Vagina (tissue), 2 donors: ENCODE measurements around the gene PRSS22. TPM values are rescaled to one million over a fixed set of nuclear protein-coding genes. Genes with fewer than 3 reads are reported as not detected.
A peak's percentile ranks its signal among the peaks of the same experiment; 100 is the strongest.

Experiments
- DNase-seq, 2 donors: peaks; one replicate each; pipeline ENCODE4 v3.0.0-alpha.2; 2017; ENCODE audit errors: extremely low spot score in 2 of 2
- H3K27ac ChIP-seq: fragments of 200-600 bp; sonication (generic); one replicate; pipeline ENCODE4 v1.5.1; 2019
- H3K27me3 ChIP-seq: fragments of 200-600 bp; sonication (generic); one replicate; pipeline ENCODE4 v1.5.1; 2019
- H3K36me3 ChIP-seq, 2 donors: fragments of 200-600 bp; sonication (generic); one replicate each; pipeline ENCODE4 v1.5.1; 2017 to 2019
- H3K4me1 ChIP-seq: fragments of 200-600 bp; sonication (generic); one replicate; pipeline ENCODE4 v1.5.1; 2019
- H3K4me3 ChIP-seq, 2 donors: fragments of 200-600 bp; sonication (generic); 1 replicate in 1 of 2; 2 replicates in 1 of 2; pipeline ENCODE4 v1.5.1; 2016 to 2019
- H3K9me3 ChIP-seq: fragments of 200-600 bp; sonication (generic); one replicate; pipeline ENCODE4 v1.5.1; 2019
- CTCF ChIP-seq, 3 experiments: fragments of 450-650 bp in 2 of 3; fragments of 200-600 bp in 1 of 3; sonication (generic) in 1 of 3; IDR thresholded peaks; one replicate each; pipeline ENCODE4 v1.5.1; 2017 to 2019; ENCODE audit warnings: antibody characterized with exemption in 3 of 3, mild to moderate bottlenecking in 2 of 3, moderate library complexity in 2 of 3
- POLR2A ChIP-seq, 2 donors: fragments of 450-650 bp; IDR thresholded peaks; one replicate each; pipeline ENCODE4 v1.6.1; 2017; ENCODE audit warnings: antibody characterized with exemption in 2 of 2, mild to moderate bottlenecking in 2 of 2, moderate library complexity in 2 of 2
- POLR2AphosphoS5 ChIP-seq, 2 donors: sonication (generic); formaldehyde crosslinking; IDR thresholded peaks; one replicate each; pipeline ENCODE4 v1.9.0; 2017; ENCODE audit warnings: antibody characterized with exemption in 2 of 2, mild to moderate bottlenecking in 2 of 2, low read depth in 1 of 2; ENCODE audit not compliant: insufficient read depth in 1 of 2
- intact Hi-C: fragments of 100-400 bp; cut with DNase I; formaldehyde crosslinking; loops from one replicate; pipeline ENCODE4 v1.15.1; 2023
- total RNA-seq: library from RNA; depleted of rRNA; stranded (reverse); fragments of >200 nt; gene quantifications from one replicate; pipeline ENCODE4 v1.2.3, GENCODE V29; 2016

PRSS22 gene
- total RNA-seq, 1 donor from 2014 or later = 38.8 TPM

- no peaks in the 10 kb centered on the region for H3K4me1 ChIP-seq
- no peaks in the 10 kb centered on the region for H3K9me3 ChIP-seq
- no peaks in the 10 kb centered on the region for H3K27me3 ChIP-seq
- no peak overlapping the region for H3K4me3 ChIP-seq
- no peaks in the 10 kb centered on the region for H3K36me3 ChIP-seq
- intact Hi-C loops = no loop called here
- H3K27ac ChIP-seq = no peak overlapping the region
- TF ChIP-seq POLR2A (IDR thresholded peaks at IDR 0.05) (no peak), POLR2AphosphoS5 (IDR thresholded peaks at IDR 0.05; ENCODE audit: insufficient read depth in 1 of 2, low read depth in 1 of 2) (no peak), CTCF (IDR thresholded peaks at IDR 0.05) (no peak)
- DNase-seq = no peak
These were observed 3.0 kb upstream of the PRSS22 start for GRCh38 chr16:2860826-2861567.

GRCh38 chr16:2859686-2860265 is 1.8 kb upstream of the PRSS22 start:
- TF ChIP-seq POLR2AphosphoS5 (IDR thresholded peaks at IDR 0.05; ENCODE audit: insufficient read depth in 1 of 2, low read depth in 1 of 2) (no peak), POLR2A (IDR thresholded peaks at IDR 0.05) (no peak), CTCF (IDR thresholded peaks at IDR 0.05) (no peak)
- intact Hi-C loops = no loop called here
- Histone ChIP-seq H3K36me3 (no peaks in the 10 kb centered on the region), H3K9me3 (no peaks in the 10 kb centered on the region), H3K27ac (no peak overlapping the region), H3K4me3 (no peak overlapping the region), H3K4me1 (no peaks in the 10 kb centered on the region), H3K27me3 (no peaks in the 10 kb centered on the region)
- no peak for DNase-seq

- H3K4me3 ChIP-seq = peak overlapping the region; percentile 32 to 39
- H3K27me3 ChIP-seq = no peaks in the 10 kb centered on the region
- no peaks in the 10 kb centered on the region for H3K9me3 ChIP-seq
- DNase-seq = no peak
- H3K27ac ChIP-seq = peak overlapping the region; percentile 63
- intact Hi-C loops = no loop called here
- no peaks in the 10 kb centered on the region for H3K4me1 ChIP-seq
- TF ChIP-seq POLR2A (IDR thresholded peaks at IDR 0.05) = no peak
- peak in 1 of 2 donors; percentile 18 for TF ChIP-seq POLR2AphosphoS5 (IDR thresholded peaks at IDR 0.05; ENCODE audit: insufficient read depth in 1 of 2, low read depth in 1 of 2)
- H3K36me3 ChIP-seq = no peaks in the 10 kb centered on the region
These were observed 465 bp upstream of the PRSS22 start for GRCh38 chr16:2858245-2859025.

- Histone ChIP-seq H3K4me3 (peak overlapping the region in 1 of 2 donors; percentile 39), H3K27ac (peak overlapping the region; percentile 63)
- intact Hi-C loops = no loop called here
These were observed 1.1 kb downstream of the PRSS22 start for GRCh38 chr16:2856686-2857450.

More at GRCh38 chr16:2856686-2857450, 1.1 kb downstream of the PRSS22 start:
- no peak for DNase-seq
- Histone ChIP-seq H3K36me3 (no peaks in the 10 kb centered on the region), H3K27me3 (no peaks in the 10 kb centered on the region), H3K4me1 (no peaks in the 10 kb centered on the region), H3K9me3 (no peaks in the 10 kb centered on the region)
- TF ChIP-seq POLR2AphosphoS5 (IDR thresholded peaks at IDR 0.05; ENCODE audit: insufficient read depth in 1 of 2, low read depth in 1 of 2) (no peak), POLR2A (IDR thresholded peaks at IDR 0.05) (no peak), CTCF (IDR thresholded peaks at IDR 0.05) (no peak)
